ENCODE results near the gene TDRD3. TPM values are rescaled to one million over a fixed set of nuclear protein-coding genes. Genes with fewer than 3 reads are reported as not detected.

TDRD3 gene
- polyA plus RNA-seq, 1 experiment = 3.9 TPM

DNA sequence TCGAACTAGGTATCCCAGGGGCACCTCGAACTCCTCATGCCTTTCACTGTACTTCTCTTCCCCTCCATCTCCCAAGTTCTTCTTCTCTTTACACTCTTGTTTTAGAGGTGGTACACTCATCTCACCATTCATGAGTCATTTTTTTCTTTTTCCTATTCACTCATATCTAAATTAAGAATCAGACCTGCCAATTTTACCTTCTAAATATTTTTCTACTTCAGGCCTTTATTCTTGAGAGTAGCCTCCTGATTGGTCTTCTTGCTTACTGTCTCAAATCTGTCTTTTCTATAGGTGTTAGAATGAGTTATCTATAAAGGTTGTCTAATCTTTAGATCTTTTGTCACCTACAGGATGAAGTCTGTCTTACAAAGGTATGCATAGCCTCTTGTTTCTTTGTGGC lies 20.7 kb downstream of the TDRD3 start:
- Histone ChIP-seq H3K36me3 (ENCODE audit: control insufficient read depth, insufficient read depth, low read length) (no peaks in the 10 kb centered on the region), H3K27me3 (ENCODE audit: control insufficient read depth, insufficient read depth, low read length) (no peaks in the 10 kb centered on the region), H3K4me3 (ENCODE audit: low read depth, low read length) (no peak overlapping the region)
- ChIA-PET CTCF (no interaction called here), POLR2A (no interaction called here)
- TF ChIP-seq, protein P1, sequence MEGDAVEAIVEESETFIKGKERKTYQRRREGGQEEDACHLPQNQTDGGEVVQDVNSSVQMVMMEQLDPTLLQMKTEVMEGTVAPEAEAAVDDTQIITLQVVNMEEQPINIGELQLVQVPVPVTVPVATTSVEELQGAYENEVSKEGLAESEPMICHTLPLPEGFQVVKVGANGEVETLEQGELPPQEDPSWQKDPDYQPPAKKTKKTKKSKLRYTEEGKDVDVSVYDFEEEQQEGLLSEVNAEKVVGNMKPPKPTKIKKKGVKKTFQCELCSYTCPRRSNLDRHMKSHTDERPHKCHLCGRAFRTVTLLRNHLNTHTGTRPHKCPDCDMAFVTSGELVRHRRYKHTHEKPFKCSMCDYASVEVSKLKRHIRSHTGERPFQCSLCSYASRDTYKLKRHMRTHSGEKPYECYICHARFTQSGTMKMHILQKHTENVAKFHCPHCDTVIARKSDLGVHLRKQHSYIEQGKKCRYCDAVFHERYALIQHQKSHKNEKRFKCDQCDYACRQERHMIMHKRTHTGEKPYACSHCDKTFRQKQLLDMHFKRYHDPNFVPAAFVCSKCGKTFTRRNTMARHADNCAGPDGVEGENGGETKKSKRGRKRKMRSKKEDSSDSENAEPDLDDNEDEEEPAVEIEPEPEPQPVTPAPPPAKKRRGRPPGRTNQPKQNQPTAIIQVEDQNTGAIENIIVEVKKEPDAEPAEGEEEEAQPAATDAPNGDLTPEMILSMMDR (IDR thresholded peaks at IDR 0.05; ENCODE audit: insufficient read depth, low read depth, low read length) = no peak
- DNase-seq (ENCODE audit: low read depth) = no peak

DNA sequence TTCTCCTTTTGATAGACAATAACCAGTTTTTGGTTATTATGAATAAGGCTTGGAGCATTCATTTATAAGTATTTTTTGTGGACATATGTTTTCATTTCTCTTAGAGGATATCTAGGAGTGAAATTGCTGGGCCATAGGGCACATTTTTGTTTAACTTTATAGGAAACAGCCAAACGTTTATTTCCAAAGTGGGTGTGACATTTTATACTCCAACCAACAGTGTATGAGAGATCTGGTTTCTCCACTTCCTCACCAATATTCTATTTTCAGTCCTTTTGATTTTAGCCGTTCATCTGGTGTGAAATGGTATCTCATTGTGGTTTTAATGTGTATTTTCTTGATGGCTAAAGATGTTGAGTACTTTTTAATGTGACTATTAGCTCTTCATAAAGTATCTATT lies 21.9 kb downstream of the TDRD3 start:
- Histone ChIP-seq H3K27me3 (ENCODE audit: control insufficient read depth, insufficient read depth, low read length) (no peaks in the 10 kb centered on the region), H3K36me3 (ENCODE audit: control insufficient read depth, insufficient read depth, low read length) (no peaks in the 10 kb centered on the region), H3K4me3 (ENCODE audit: low read depth, low read length) (no peak overlapping the region)
- POLR2A ChIA-PET = no interaction called here
- CTCF ChIA-PET = interaction anchor here (0.8 kb wide), 1 partner anchor 12 kb away, joined by 3 read pairs; no protein-coding TSS in a partner anchor
- no peak for DNase-seq (ENCODE audit: low read depth)
- TF ChIP-seq, protein P1 (IDR thresholded peaks at IDR 0.05; ENCODE audit: insufficient read depth, low read depth, low read length) = no peak

DNA sequence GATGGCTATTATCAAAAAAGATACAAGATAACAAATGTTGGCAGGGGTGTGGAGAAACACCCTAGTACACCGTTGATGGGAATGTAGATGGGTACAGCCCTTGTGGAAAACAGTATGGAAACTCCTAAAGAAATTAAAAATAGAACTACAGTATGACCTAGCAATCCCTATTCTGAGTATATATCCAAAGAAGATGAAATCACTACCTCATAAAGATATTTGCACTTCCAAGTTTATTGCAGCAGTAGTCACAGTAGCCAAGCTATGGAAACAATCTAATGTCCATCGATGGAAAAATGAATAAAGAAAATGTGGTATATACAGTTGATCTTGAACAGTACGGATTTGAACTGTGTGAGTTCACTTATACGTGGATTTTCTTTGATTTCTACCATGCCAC lies 28.3 kb downstream of the TDRD3 start:
- TF ChIP-seq, protein P1 (IDR thresholded peaks at IDR 0.05; ENCODE audit: insufficient read depth, low read depth, low read length) = no peak
- ChIA-PET CTCF (no interaction called here), POLR2A (no interaction called here)
- Histone ChIP-seq H3K4me3 (ENCODE audit: low read depth, low read length) (no peak overlapping the region), H3K36me3 (ENCODE audit: control insufficient read depth, insufficient read depth, low read length) (no peaks in the 10 kb centered on the region), H3K27me3 (ENCODE audit: control insufficient read depth, insufficient read depth, low read length) (no peaks in the 10 kb centered on the region)
- no peak for DNase-seq (ENCODE audit: low read depth)

DNA sequence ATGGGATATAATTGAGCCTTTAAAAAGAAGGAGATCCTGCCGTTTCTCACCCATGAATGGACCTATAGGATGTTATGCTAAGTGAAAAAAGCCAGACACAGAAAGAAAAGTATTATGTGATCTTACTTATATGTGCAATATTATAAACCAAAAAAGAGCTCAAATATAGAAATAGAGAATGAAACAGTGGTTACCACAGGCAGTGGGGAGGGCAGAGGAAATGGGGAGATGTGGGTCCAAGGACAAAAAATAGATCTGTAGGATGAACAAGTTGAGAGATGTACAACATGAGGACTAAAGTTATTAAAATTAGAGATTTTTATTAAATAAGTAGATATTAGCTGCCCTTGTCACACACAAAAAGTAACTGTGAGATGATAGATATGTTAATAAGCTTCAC lies 29.1 kb downstream of the TDRD3 start:
- H3K36me3 ChIP-seq (ENCODE audit: control insufficient read depth, insufficient read depth, low read length) = no peaks in the 10 kb centered on the region
- no peaks in the 10 kb centered on the region for H3K27me3 ChIP-seq (ENCODE audit: control insufficient read depth, insufficient read depth, low read length)
- no peak overlapping the region for H3K4me3 ChIP-seq (ENCODE audit: low read depth, low read length)
- POLR2A ChIA-PET = no interaction called here
- DNase-seq (ENCODE audit: low read depth) = no peak
- CTCF ChIA-PET = no interaction called here
- TF ChIP-seq, protein P1 (IDR thresholded peaks at IDR 0.05; ENCODE audit: insufficient read depth, low read depth, low read length) = no peak

DNA sequence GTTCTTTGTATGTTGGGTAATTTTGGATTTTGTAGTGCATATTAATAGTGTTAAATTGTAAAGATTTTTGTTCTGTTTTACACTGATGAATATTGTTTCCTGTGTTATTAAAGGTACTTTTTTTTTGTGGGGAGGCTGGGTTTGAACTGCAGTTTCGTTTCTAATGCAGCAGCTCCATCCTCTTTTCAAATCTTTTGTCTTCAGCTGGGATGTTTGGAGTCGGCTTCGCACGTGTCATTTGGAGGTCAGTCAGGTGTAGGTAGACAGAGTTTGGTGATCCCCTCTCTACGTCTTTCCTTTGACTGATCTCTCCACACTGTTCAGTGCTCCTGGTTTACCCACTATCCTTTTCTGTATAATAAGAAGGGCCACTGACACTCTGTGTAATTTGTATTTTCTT lies 30.3 kb downstream of the TDRD3 start:
- TF ChIP-seq, protein P1 (IDR thresholded peaks at IDR 0.05; ENCODE audit: insufficient read depth, low read depth, low read length) = no peak
- CTCF ChIA-PET = no interaction called here
- Histone ChIP-seq H3K36me3 (ENCODE audit: control insufficient read depth, insufficient read depth, low read length) (no peaks in the 10 kb centered on the region), H3K4me3 (ENCODE audit: low read depth, low read length) (no peak overlapping the region), H3K27me3 (ENCODE audit: control insufficient read depth, insufficient read depth, low read length) (no peaks in the 10 kb centered on the region)
- POLR2A ChIA-PET = no interaction called here
- no peak for DNase-seq (ENCODE audit: low read depth)

All from BJ (cell line).